ENCODE measurements around the gene BHLHA15. TPM values are rescaled to one million over a fixed set of nuclear protein-coding genes. Genes with fewer than 3 reads are reported as not detected.

BHLHA15 gene
- total RNA-seq, 1 donor from 2014 or later, result 0.32 TPM

DNA sequence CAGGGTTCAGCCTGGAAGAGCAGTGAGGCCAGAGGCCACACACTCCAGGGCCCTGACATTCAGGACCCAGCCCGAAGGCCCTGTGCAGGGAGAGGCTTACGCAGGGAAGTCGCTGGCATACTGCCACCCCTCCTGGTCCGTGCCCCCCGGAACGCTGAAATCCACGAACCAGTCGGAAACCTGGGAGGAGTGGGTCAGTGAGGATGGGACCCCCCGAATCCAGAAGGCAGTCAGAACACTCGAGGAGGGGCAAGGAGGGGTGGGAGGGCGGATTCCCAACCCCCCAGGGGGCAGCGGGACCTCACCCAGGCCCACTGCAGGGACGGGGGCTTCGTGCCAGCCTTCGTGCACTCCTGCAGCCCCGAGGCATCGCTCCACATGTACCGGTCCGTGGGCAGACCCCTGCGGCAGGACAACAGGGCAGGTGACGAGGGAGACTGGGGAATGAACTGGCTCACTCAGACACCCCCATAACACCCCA lies 13.5 kb downstream of the BHLHA15 start:
- TF ChIP-seq, protein P1, sequence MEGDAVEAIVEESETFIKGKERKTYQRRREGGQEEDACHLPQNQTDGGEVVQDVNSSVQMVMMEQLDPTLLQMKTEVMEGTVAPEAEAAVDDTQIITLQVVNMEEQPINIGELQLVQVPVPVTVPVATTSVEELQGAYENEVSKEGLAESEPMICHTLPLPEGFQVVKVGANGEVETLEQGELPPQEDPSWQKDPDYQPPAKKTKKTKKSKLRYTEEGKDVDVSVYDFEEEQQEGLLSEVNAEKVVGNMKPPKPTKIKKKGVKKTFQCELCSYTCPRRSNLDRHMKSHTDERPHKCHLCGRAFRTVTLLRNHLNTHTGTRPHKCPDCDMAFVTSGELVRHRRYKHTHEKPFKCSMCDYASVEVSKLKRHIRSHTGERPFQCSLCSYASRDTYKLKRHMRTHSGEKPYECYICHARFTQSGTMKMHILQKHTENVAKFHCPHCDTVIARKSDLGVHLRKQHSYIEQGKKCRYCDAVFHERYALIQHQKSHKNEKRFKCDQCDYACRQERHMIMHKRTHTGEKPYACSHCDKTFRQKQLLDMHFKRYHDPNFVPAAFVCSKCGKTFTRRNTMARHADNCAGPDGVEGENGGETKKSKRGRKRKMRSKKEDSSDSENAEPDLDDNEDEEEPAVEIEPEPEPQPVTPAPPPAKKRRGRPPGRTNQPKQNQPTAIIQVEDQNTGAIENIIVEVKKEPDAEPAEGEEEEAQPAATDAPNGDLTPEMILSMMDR (IDR thresholded peaks at IDR 0.05), result no peak
- Mint-ChIP-seq H3K4me3 (ENCODE audit: unreplicated experiment) (no peak overlapping the region), H3K36me3 (ENCODE audit: low read depth) (peaks cover 7% of the 10 kb centered on the region), H3K4me1 (ENCODE audit: low read depth) (no peaks in the 10 kb centered on the region), H3K27me3 (ENCODE audit: low read depth) (no peaks in the 10 kb centered on the region), H3K9me3 (ENCODE audit: low read depth) (no peaks in the 10 kb centered on the region), H3K27ac (ENCODE audit: unreplicated experiment) (no peak overlapping the region)
- DNase-seq (ENCODE audit: low spot score), result peak; percentile 91

DNA sequence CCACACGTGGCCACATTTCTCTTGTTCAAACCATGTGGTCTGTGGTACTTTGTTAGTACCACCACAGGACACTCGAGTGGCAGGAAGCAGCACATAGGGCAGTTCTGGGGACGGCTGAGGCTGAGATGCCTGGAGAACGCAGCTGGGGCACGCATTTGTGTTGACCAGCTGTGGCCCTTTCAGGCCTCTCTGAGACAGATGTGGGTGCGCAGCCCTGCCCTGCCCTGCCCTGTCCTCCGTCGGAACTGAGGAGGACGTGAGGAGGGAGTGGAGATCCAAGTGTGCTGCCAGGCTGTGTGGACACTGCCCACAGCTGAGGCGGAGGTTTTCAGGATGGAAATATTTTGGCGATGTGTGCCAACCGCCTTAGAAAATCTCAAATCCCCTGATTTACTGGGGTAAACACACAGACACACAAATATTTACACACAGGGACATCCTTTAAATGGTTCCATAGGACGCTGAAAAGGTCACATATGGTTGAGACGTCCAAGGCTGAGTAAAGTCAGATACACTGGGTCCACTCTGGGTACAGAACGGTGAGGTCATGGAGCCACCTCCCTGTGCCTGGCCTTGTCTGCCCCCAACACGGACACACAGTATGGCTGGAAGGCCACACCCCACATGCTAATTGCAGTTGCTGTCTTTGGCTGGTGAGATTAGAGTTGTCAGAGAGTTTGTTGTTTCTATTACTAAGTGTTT lies 14.8 kb downstream of the BHLHA15 start:
- Mint-ChIP-seq H3K4me1 (ENCODE audit: low read depth) (no peaks in the 10 kb centered on the region), H3K27ac (ENCODE audit: unreplicated experiment) (no peak overlapping the region), H3K36me3 (ENCODE audit: low read depth) (peaks cover 7% of the 10 kb centered on the region), H3K4me3 (ENCODE audit: unreplicated experiment) (no peak overlapping the region), H3K9me3 (ENCODE audit: low read depth) (no peaks in the 10 kb centered on the region), H3K27me3 (ENCODE audit: low read depth) (no peaks in the 10 kb centered on the region)
- TF ChIP-seq, protein P1 (IDR thresholded peaks at IDR 0.05), result no peak
- DNase-seq (ENCODE audit: low spot score), result no peak

DNA sequence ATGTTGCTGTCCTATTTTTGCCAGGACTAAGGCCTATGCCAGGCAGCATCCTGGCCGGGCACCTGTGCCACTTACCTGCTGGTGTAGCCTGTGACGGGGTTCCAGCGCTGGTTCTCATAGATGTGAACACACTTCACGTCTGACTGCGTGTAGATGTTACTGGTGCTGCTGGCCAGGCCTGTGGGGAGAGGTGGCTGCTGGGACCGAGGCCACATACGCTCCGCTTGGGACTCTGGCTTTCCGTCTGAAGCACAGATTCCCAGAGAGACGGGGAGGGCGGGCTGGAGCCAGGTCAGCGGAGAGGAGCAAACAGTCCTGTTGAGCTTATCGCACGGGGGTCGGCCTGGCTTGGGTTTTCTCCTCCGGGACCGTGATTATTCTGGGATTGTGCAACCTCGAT lies 16.7 kb downstream of the BHLHA15 start:
- TF ChIP-seq, protein P1 (IDR thresholded peaks at IDR 0.05), result no peak
- Mint-ChIP-seq H3K36me3 (ENCODE audit: low read depth) (peaks cover 7% of the 10 kb centered on the region), H3K4me1 (ENCODE audit: low read depth) (no peaks in the 10 kb centered on the region), H3K4me3 (ENCODE audit: unreplicated experiment) (no peak overlapping the region), H3K27ac (ENCODE audit: unreplicated experiment) (no peak overlapping the region), H3K9me3 (ENCODE audit: low read depth) (no peaks in the 10 kb centered on the region), H3K27me3 (ENCODE audit: low read depth) (no peaks in the 10 kb centered on the region)
- no peak for DNase-seq (ENCODE audit: low spot score)

DNA sequence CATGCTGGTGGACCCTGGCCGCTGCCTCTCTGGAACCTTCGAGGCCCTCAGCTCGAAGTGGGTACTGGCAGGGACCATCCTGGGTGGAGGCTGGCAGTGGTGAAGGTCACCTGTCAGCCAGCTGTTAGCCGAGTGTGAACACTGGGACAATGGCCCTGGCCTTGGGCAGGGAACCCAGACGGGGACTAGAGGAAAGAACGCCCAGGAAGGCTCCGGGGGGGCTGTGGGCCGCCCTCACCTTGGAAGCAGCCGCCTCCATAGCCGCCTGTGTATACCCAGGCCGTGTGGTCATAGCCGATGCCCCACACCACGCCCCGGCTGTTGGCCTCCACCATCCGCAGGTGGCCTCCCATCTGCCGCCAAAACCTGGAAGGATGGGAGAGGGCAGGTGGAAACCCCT lies 17.6 kb downstream of the BHLHA15 start:
- no peak for DNase-seq (ENCODE audit: low spot score)
- Mint-ChIP-seq H3K4me1 (ENCODE audit: low read depth) (no peaks in the 10 kb centered on the region), H3K27ac (ENCODE audit: unreplicated experiment) (no peak overlapping the region), H3K4me3 (ENCODE audit: unreplicated experiment) (no peak overlapping the region), H3K36me3 (ENCODE audit: low read depth) (peaks cover 7% of the 10 kb centered on the region), H3K27me3 (ENCODE audit: low read depth) (no peaks in the 10 kb centered on the region), H3K9me3 (ENCODE audit: low read depth) (no peaks in the 10 kb centered on the region)
- TF ChIP-seq, protein P1 (IDR thresholded peaks at IDR 0.05), result no peak

DNA sequence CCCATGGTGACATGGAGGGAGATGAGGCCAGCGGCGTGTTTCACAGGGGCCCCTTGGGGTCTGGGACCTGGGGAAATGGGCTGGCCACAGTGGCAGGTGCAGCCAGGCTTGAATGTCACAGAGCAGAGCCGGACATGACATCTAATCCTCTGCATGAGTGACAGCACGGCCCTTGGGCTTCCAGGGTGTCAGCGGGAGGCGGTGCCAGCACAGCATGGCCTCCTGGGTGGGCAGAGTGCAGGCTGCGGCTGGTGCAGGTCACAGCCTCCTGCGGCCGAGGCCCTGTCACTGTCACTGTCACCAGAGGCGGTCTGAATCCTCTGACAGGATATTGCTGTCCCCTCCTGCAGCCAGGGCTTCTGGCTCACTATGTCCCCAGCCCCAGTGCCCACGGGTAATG lies 18.2 kb downstream of the BHLHA15 start:
- TF ChIP-seq, protein P1 (IDR thresholded peaks at IDR 0.05), result no peak
- peaks cover 2% of the 10 kb centered on the region for H3K4me1 Mint-ChIP-seq (ENCODE audit: low read depth)
- no peak for DNase-seq (ENCODE audit: low spot score)
- H3K9me3 Mint-ChIP-seq (ENCODE audit: low read depth), result no peaks in the 10 kb centered on the region
- no peak overlapping the region for H3K27ac Mint-ChIP-seq (ENCODE audit: unreplicated experiment)
- H3K4me3 Mint-ChIP-seq (ENCODE audit: unreplicated experiment), result no peak overlapping the region
- peaks cover 7% of the 10 kb centered on the region for H3K36me3 Mint-ChIP-seq (ENCODE audit: low read depth)
- H3K27me3 Mint-ChIP-seq (ENCODE audit: low read depth), result no peaks in the 10 kb centered on the region
